AG04450 (cell line): Measurements from ENCODE around the gene SH3BGRL3. TPM values are rescaled to one million over a fixed set of nuclear protein-coding genes. Genes with fewer than 3 reads are reported as not detected.
A peak's percentile ranks its signal among the peaks of the same experiment; 100 is the strongest.

Experiments
- CTCF ChIA-PET: fragments of 300-600, 350-600 bp; formaldehyde crosslinking; extraction: SDS; loops from one replicate; lab custom pipeline; 2022; ENCODE audit warnings: antibody characterized with exemption, inconsistent platforms; lab: Charles Lee
- POLR2A ChIA-PET: fragments of 350-600 bp; formaldehyde crosslinking; extraction: SDS; loops from one replicate; lab custom pipeline; 2021; ENCODE audit warnings: antibody characterized with exemption, inconsistent platforms; lab: Yijun Ruan, JAX
- DNase-seq: peaks from one replicate; pipeline ENCODE4 v3.0.0-alpha.2; 2011; ENCODE audit warnings: low read depth, low spot score
- H3K27ac ChIP-seq: one replicate; pipeline ENCODE4 v1.5.1; 2012; ENCODE audit warnings: low read depth, low read length, control low read depth
- H3K27me3 ChIP-seq: one replicate; pipeline ENCODE4 v1.6.0; 2012; ENCODE audit warnings: low read length; ENCODE audit not compliant: control insufficient read depth, insufficient read depth
- H3K4me3 ChIP-seq: 2 replicates; pipeline ENCODE4 v1.5.1; 2011; ENCODE audit warnings: mild to moderate bottlenecking, low read depth, low read length, control low read depth
- H3K9me3 ChIP-seq: 2 replicates; pipeline ENCODE4 v1.5.1; 2012; ENCODE audit warnings: low read length; ENCODE audit not compliant: control insufficient read depth, insufficient read depth
- polyA plus RNA-seq: library from polyadenylated mRNA; depleted of rRNA; stranded (reverse); fragments of >200 nt; gene quantifications from 2 replicates; pipeline ENCODE4 v1.2.3, GENCODE V29; 2011
- TF ChIP-seq, protein P1 (sequence below): IDR thresholded peaks from 2 replicates; pipeline ENCODE4 v1.5.1; 2011; ENCODE audit warnings: low read depth, low read length, control low read depth, inconsistent platforms

Gene SH3BGRL3
- polyA plus RNA-seq, 1 experiment: 307 TPM

DNA sequence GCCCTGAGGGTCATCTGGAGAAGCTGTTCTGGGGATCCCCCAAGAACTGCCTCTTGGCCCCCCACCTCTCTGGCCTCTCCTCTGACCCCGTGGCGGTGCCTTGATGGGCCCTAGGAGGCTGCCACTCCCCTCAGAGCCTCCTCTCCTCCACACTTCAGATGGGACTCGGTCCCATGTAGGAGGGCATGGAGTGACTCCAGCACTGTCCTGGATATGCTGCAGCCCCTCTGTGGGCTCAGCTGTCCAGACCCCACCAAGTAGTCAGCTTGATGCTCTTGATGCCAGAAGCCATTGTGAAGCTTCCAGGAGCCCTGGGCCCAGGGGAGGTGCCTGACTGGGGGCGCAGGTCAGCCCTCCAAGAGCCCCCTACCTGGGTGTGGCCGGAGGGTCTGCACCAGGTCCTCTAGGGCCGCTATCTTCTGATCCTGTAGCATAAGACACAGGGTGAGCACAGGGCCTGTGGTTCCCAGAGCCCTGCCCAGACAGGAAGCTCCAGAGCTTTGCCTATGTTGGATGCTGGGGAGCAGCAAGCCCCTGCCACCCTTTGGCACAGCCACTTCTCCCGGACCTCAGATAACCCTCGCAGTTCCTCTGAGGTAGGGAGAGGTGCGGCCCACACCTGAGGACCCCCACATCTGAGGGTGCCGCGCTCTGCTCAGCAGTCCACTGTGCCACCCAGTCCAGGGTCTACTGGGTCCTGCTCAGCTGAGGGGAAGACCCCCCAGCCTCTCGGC, 17.3 kb downstream of the SH3BGRL3 start:
- TF ChIP-seq, protein P1, sequence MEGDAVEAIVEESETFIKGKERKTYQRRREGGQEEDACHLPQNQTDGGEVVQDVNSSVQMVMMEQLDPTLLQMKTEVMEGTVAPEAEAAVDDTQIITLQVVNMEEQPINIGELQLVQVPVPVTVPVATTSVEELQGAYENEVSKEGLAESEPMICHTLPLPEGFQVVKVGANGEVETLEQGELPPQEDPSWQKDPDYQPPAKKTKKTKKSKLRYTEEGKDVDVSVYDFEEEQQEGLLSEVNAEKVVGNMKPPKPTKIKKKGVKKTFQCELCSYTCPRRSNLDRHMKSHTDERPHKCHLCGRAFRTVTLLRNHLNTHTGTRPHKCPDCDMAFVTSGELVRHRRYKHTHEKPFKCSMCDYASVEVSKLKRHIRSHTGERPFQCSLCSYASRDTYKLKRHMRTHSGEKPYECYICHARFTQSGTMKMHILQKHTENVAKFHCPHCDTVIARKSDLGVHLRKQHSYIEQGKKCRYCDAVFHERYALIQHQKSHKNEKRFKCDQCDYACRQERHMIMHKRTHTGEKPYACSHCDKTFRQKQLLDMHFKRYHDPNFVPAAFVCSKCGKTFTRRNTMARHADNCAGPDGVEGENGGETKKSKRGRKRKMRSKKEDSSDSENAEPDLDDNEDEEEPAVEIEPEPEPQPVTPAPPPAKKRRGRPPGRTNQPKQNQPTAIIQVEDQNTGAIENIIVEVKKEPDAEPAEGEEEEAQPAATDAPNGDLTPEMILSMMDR: no peak
- ChIA-PET CTCF (no interaction called here), POLR2A (no interaction called here)
- DNase-seq: no peak
- Histone ChIP-seq H3K4me3 (no peak overlapping the region), H3K27me3 (no peaks in the 10 kb centered on the region), H3K27ac (no peak overlapping the region), H3K9me3 (no peaks in the 10 kb centered on the region)

DNA sequence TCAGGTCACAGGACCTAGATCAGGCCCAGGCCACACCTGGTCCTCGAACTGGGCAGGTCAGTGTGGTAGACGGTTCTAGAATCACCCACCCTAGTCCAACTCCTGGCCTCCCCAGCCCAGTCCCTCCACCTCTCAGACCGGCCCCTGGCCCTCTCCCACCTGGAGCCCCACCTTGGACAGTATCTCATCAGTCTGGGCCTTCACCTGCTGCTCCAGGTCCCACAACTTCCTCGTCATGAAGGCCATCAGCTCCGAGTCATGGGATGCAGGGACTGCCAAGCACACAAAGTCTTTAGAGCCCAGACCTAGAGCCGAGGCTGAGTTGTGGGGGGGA, 17.9 kb downstream of the SH3BGRL3 start:
- DNase-seq: no peak
- H3K27me3 ChIP-seq: no peaks in the 10 kb centered on the region
- POLR2A ChIA-PET: interaction anchor here (1.1 kb wide), 1 partner anchor 22 kb away, joined by 3 read pairs; no protein-coding TSS in a partner anchor
- no peaks in the 10 kb centered on the region for H3K9me3 ChIP-seq
- TF ChIP-seq, protein P1: no peak
- no peak overlapping the region for H3K4me3 ChIP-seq
- CTCF ChIA-PET: no interaction called here
- H3K27ac ChIP-seq: no peak overlapping the region

DNA sequence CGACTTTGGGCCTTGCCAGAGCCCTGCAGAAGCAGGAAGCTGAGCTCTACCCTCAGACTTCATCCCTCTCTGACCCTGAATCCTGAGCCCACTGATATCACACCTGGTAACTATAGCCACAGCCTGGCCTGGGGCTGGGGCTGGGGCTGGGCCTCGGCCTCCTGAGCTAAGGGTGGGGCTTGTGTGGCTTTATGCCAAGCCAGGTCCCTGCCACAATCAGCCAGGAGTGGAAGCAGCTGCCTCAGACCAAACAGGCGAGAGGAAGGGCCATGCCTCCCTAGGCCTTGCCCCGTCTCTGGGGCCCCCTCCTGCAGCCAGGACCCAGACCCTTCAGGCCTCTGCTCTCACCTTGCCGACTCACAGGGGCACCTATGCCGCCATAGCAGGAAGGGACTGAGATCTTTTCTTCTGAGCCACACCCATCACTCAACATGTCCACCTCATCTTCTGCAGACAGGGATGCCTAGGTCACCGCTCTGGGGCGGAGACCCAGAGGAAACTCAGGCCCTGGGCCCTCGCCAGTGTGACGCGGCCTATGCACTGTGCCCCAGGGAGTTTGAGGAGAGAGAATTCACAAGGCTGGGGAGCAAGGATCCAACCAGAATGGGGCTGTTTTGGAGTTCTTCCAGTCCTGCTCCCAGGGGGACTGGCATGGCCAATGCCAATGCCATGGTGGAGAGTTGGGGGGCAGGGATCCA, 20.8 kb downstream of the SH3BGRL3 start:
- DNase-seq: no peak
- TF ChIP-seq, protein P1: no peak
- Histone ChIP-seq H3K9me3 (no peaks in the 10 kb centered on the region), H3K4me3 (no peak overlapping the region), H3K27ac (no peak overlapping the region), H3K27me3 (no peaks in the 10 kb centered on the region)
- CTCF ChIA-PET: interaction anchor here (2.2 kb wide), 1 partner anchor 20 kb away, joined by 8 read pairs; no protein-coding TSS in a partner anchor
- POLR2A ChIA-PET: interaction anchor here (1.2 kb wide), 1 partner anchor 15 kb away, joined by 4 read pairs; no protein-coding TSS in a partner anchor

DNA sequence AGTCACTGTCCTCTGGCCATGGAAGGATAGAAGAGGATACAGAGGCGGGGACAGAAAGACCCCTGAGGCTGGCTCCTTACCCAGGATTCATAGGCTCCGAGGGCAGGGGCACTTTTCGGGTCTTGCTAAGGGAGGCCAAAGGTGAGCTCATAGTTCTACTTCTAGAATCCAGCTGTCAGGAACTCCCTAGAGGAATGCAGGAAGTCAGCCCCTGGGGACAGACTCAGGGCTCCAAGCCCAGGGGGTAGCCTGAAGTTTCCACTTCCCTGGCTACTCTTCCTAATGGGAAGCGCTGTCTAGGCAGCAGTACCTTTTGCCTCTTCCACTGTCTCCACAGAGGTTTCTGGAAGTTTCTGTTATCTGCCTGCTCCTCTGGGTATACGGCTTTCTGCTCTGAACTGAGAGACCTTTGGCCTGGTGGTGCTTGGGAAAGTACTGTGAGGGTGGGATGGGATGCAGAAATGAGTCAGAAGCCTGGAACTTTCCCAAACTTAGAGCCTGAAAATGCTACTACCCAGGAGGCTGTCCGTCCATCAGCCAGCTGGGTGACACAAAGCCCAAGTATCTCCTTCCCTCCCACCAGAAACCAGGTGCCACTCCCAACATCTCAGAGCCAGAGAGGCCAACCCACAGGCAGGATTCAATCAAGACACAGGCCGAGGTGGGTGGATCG, 23.0 kb downstream of the SH3BGRL3 start:
- no peaks in the 10 kb centered on the region for H3K27me3 ChIP-seq
- DNase-seq: peak; percentile 32
- H3K4me3 ChIP-seq: no peak overlapping the region
- peak overlapping the region; percentile 61 for H3K27ac ChIP-seq
- H3K9me3 ChIP-seq: peaks cover 4% of the 10 kb centered on the region; the same call in 1 of the 2 replicates
- ChIA-PET CTCF (interaction anchor here (1.2 kb wide), 2 partner anchors 19 to 115 kb away, joined by 3 read pairs; no protein-coding TSS in a partner anchor), POLR2A (no interaction called here)
- TF ChIP-seq, protein P1: no peak
